RWPE1 (cell line): ENCODE results near the gene EVC.

Source experiments
- CTCF ChIA-PET: fragments of 350-600 bp; sonication (Branson Sonifier 250); formaldehyde crosslinking; extraction: SDS; loops from one replicate; lab custom pipeline; 2021; lab: Yijun Ruan, JAX
- POLR2A ChIA-PET: fragments of 400-600 bp; formaldehyde crosslinking; extraction: SDS; loops from one replicate; lab custom pipeline; 2020; ENCODE audit warnings: antibody characterized with exemption; ENCODE audit not compliant: low non-redundant PET; lab: Yijun Ruan, JAX
- DNase-seq: peaks from one replicate; pipeline ENCODE4 v3.0.0; 2012; ENCODE audit warnings: low spot score
- H3K27ac ChIP-seq: fragments of 450-650 bp; 2 replicates; pipeline ENCODE4 v1.5.1; 2017
- TF ChIP-seq, protein P1 (sequence below): fragments of 450-650 bp; conservative IDR thresholded peaks from 2 replicates; pipeline ENCODE4 v1.5.1; 2017; ENCODE audit warnings: low read depth, mild to moderate bottlenecking

The EVC gene

DNA sequence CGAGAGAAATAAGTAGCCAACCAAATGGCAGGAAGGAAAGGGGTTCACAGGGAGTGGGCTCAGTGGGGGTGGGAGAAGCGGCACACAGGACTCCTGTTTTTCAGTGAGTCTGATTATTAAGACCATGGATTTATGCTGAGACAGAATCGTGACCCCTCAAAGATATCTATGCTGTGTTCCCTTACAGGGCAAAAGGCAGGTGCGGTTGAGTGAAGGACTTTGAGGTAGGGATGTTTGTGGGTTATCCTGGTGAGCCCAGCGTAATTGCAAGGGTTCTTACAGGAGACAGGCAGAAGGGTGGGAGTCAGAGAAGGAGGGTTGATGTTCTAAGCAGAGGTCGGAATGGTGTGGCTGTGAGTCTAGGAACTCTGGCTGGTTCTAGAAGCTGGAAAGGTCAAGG is 73.0 kb downstream of the EVC start:
- ChIA-PET POLR2A (interaction anchor here (0.6 kb wide), 1 partner anchor 46 kb away, joined by 3 read pairs; no protein-coding TSS in a partner anchor), CTCF (interaction anchor here (0.8 kb wide), 1 partner anchor 174 kb away, joined by 5 read pairs; no protein-coding TSS in a partner anchor)
- TF ChIP-seq, protein P1, sequence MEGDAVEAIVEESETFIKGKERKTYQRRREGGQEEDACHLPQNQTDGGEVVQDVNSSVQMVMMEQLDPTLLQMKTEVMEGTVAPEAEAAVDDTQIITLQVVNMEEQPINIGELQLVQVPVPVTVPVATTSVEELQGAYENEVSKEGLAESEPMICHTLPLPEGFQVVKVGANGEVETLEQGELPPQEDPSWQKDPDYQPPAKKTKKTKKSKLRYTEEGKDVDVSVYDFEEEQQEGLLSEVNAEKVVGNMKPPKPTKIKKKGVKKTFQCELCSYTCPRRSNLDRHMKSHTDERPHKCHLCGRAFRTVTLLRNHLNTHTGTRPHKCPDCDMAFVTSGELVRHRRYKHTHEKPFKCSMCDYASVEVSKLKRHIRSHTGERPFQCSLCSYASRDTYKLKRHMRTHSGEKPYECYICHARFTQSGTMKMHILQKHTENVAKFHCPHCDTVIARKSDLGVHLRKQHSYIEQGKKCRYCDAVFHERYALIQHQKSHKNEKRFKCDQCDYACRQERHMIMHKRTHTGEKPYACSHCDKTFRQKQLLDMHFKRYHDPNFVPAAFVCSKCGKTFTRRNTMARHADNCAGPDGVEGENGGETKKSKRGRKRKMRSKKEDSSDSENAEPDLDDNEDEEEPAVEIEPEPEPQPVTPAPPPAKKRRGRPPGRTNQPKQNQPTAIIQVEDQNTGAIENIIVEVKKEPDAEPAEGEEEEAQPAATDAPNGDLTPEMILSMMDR = no peak
- no peak for DNase-seq
- H3K27ac ChIP-seq = no peak overlapping the region

DNA sequence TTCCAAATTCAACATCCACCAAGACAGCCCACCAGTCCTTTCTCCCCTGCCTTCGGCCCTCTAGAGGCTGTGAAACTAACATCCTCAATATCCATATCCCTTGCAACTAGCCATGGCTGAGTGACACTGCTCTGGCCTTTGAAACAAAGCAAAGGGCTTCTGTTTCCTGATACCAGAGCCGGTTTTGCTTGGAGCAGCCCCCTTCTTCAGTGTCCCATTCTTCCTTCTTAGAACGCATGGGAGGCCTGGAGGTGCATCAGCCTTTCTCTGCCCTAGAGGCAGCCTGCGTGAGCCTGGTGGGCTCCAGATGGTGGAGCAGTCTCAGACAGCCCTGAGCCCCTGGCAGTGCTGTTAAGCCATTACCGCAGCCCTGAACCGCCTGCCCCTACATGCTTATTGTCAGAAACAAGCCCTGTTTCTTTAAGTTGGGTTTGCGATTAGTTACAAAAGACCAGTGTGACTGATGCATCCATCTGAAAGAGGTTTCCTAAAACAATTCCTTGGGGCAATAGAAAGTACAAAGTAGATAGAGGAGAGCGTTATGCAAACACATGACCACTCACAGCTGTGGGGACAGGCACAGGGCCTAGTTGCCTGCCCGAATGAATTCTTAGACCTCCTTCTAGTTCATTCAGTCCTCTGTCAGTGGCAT is 74.1 kb downstream of the EVC start:
- no peak overlapping the region for H3K27ac ChIP-seq
- no peak for DNase-seq
- ChIA-PET POLR2A (no interaction called here), CTCF (no interaction called here)
- TF ChIP-seq, protein P1 = no peak

DNA sequence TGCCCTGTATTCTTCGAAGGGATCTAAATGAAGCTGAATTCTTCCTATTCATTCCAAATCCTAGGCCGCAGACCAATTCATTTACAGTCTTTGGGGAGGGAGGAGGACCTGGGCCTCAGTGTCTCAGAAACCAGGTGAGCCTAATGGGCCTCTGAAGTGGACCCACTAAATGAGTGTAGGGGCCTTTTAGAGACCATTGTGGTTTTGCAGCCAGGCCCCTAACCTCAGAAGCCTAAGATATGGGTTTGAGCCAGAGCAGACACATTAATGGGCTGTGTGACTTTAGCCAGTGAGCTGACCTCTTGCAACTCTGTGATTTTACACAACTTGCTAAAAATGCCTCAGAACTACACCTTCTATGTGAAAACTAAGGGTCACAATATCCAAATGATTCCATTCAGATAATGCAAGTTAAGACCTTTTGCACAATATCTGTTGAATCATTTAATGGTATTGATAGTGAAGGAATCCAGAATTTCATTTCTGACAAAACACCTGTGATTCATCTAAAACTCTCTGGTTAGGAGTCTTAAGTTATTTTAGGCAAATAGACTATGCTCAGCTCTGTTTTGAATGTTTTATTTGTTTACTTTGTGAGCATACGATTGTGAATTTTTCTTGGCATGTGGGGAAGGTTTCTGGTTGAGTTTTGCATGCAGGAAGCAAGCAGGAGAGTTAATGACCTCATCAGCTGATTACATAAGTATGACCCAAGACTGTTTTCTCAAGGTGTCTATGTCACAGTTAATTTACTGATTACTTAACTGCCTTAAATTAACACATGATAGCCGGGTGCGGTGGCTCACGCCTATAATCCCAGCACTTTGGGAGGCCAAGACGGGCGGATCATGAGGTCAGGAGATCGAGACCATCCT is 75.0 kb downstream of the EVC start:
- no peak overlapping the region for H3K27ac ChIP-seq
- POLR2A ChIA-PET = no interaction called here
- TF ChIP-seq, protein P1 = no peak
- CTCF ChIA-PET = no interaction called here
- DNase-seq = no peak

DNA sequence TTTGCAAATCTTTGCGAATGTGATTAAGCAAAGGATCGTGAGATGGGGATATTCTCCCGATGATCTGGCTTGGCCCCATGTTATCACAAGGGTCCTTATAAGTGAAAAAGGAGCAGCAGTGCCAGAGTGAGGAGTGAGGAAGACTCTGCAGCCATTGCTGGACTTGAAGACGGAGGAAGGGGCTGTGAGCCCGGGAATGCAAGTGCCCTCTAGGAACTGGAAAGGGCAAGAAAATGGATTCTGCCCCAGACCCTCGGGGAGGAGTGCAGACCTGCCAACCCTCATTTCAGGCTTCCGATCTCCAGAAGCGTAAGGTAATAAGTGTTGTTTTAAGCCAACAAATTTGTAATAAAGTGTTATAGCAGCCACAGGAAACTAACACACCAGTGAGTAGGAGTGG is 76.3 kb downstream of the EVC start:
- ChIA-PET POLR2A (interaction anchor here (0.7 kb wide), 1 partner anchor 11 kb away, joined by 7 read pairs; no protein-coding TSS in a partner anchor), CTCF (no interaction called here)
- no peak overlapping the region for H3K27ac ChIP-seq

DNA sequence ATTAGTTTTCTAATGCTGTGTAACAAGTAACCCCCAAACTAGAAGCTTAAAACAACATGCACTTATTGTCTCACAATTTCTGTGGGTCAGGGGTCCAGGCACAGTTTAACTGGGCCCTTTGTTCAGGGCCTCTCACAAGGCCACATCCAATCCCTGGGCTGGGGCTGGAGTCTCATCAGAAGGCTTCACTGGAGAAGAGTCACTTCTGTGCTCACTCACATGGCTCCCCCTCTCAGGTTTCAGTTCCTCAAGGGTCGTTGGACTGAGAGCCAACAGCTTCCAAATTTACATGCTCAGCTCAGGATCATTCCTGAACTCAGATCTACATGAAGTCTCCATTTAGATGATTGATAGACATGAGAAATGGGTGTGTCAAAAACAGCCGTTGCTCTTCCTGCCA is 77.1 kb downstream of the EVC start:
- no peak for DNase-seq
- TF ChIP-seq, protein P1 = no peak
- POLR2A ChIA-PET = no interaction called here
- CTCF ChIA-PET = no interaction called here
- H3K27ac ChIP-seq = no peak overlapping the region

More for the DNA sequence above, 76.3 kb downstream of the EVC start:
- no peak for DNase-seq
- TF ChIP-seq, protein P1 = no peak

DNA sequence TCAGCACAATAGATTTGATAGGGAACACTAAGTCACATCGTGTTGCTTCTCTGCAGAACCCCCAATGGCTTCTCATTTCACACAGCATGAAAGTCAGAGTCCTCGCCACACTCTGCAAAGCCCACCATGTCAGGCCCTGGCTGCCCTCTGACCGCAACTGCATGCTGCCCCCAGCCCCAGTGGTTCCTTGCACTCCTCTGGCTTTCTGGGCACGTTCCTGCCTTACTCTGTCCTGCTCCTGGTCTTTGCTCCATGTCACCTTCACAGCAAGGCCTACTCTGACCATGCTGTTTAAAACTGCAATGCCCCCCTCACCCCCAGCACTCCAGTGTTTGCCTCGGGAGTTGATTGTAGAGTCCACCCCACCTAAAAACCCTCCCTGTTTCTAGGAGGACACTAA is 78.1 kb downstream of the EVC start:
- DNase-seq = no peak
- ChIA-PET CTCF (no interaction called here), POLR2A (no interaction called here)
- TF ChIP-seq, protein P1 = no peak
- H3K27ac ChIP-seq = no peak overlapping the region; the same call in 1 of the 2 replicates
